GM12892 (cell line): ENCODE measurements around the gene SLC6A3.

Experiments used
- DNase-seq: peaks from one replicate; pipeline ENCODE4 v3.0.0; 2011; ENCODE audit not compliant: insufficient read length
- FAIRE-seq: peaks from 2 replicates; lab custom pipeline; 2011; peaks lifted over from hg19 to GRCh38; lab: Jason Lieb, UNC
- POLR2A ChIP-seq: IDR thresholded peaks from 2 replicates; pipeline ENCODE4 v1.6.1; 2011; ENCODE audit warnings: low read depth, low read length, control low read depth
- POLR2AphosphoS5 ChIP-seq: IDR thresholded peaks from 2 replicates; pipeline ENCODE4 v1.6.1; 2011; ENCODE audit warnings: low read depth, low read length, control low read depth
- TAF1 ChIP-seq: IDR thresholded peaks from 2 replicates; pipeline ENCODE4 v1.6.1; 2011; ENCODE audit warnings: low read depth, mild to moderate bottlenecking, control low read depth, low read length, borderline replicate concordance

SLC6A3 gene

DNA sequence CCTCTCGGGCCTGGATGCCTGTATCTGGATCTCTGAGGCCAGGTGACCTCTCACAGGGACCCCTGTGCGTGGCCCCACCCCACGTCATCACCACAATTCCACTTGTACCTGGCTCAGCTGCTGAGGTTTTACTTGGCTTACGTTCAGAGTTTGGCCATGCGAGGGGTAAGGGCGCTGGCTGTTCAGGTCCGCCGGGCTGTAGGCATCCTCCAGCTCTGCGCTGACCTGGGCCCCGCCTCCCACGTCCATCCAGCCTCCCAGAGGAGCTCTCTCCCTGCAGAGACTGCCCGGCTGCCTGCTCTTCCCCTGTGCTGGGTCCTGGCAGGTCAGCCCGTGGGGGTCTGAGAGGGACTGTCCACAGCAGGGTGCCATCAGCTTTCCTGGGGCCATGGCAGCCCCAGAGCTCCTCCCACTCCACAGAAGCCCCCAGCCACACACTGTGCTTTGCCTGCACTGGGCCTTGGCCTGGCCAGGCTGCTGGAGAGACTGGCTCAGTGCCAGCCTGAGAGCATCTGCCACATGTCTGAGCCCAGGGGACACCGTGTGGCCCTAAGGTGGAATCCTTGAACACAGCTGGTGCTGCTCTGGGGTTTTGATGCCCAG, 43.6 kb downstream of the SLC6A3 start:
- DNase-seq, result no peak
- no peak for FAIRE-seq

DNA sequence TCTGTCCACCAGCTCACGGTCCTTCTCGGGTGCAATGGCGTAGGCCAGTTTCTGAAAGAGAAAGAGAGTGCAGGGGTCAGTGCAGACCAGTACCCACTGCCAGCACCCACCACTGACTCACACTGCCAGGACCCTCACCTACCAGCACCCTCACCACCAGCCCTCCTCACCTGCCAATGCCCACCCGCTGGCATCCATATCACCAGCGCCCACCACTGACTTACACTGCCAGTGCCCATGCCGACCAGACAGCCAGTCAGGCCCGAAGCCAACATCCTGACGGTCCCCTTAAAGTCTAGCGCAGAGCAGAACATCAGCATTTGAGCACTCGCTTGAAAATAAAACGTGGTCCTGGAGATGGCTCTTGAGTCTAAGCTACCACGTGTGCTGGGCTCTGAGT, 44.3 kb downstream of the SLC6A3 start:
- TF ChIP-seq TAF1 (no peak), POLR2AphosphoS5 (no peak), POLR2A (no peak)
- no peak for DNase-seq
- no peak for FAIRE-seq

More for the DNA sequence above, 43.6 kb downstream of the SLC6A3 start:
- TF ChIP-seq POLR2AphosphoS5, result no peak
- TF ChIP-seq POLR2A, result no peak
- TF ChIP-seq TAF1, result no peak

DNA sequence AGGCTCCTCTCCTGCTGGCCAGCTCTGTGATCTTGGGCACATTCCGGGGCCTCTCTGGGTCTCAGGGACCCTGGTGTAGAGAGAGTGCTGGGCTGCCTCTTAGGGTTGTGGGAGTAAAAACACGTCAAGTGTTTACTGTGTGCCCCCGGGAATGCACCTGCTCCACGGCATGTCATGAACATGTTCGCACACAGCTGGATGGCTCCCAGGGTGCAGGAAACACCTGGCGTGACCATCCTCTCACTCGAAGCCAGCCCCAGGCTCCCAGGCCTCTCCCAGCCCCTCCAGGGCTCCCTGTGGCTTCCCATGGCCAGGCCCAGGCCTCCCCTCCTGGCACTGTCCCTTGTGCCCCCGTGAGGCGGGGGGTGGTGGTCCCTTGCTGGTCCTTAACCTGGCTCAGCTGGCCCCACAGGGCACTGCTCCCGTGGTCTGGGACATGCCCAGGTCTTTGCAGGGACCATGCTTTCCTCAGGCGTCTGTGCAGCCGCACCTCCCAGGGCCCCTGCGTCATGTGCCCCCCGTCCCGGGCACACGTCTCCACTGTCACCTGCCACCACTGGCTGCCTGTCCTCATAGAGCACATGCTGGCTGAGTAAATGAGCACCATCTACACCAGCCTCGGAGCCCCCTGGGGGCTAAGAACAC, 44.9 kb downstream of the SLC6A3 start:
- DNase-seq (no peak), FAIRE-seq (no peak)
- TF ChIP-seq POLR2AphosphoS5 (no peak), POLR2A (no peak), TAF1 (no peak)

DNA sequence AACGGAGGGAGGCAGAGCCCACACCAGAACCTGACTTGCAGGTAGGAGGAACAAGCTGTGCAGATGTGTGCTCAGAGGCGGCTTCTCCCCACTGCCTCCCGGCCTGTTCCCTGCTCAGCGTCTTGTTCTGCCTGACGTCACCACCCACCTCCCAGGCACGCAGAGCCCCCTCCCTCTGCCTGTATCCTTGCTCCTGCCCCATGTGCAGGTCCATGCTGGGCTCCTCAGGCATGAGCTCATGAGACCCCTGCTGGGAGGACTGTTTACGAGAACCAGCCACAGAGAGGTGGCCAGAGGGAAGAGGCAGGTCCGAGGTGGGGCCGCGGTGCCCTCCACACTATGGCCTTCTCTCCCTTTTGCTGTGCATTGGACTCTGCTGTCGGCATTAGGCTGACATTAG, 45.5 kb downstream of the SLC6A3 start:
- DNase-seq (no peak), FAIRE-seq (no peak)
- no peak for TF ChIP-seq POLR2A
- no peak for TF ChIP-seq TAF1
- TF ChIP-seq POLR2AphosphoS5, result no peak

DNA sequence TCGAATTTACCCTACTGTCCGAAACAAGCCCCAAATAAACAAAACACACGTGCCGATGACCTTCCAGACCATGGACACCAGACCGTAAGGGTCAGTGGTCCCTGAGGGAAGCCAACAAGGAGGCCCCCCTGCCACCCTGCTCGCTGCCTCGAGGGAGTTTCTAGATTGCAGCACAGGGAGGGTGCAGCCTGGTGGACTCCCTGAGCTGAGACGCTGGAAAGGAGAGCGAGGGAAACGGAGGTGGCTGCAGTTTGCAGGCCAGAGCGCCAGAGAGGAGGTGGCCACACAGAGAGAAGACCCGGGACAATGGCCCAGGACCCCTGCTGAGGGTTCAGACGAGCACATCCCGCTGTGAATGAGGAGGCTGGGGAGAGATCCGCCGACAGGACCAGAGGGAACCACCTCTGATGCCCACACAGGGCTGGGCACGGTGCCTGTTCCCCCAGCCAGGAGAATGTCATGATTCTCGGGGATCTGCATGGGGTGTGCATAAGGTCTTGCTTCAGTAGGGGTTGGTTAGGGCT, 48.9 kb downstream of the SLC6A3 start:
- TF ChIP-seq TAF1 (no peak), POLR2A (no peak), POLR2AphosphoS5 (no peak)
- DNase-seq (no peak), FAIRE-seq (no peak)

DNA sequence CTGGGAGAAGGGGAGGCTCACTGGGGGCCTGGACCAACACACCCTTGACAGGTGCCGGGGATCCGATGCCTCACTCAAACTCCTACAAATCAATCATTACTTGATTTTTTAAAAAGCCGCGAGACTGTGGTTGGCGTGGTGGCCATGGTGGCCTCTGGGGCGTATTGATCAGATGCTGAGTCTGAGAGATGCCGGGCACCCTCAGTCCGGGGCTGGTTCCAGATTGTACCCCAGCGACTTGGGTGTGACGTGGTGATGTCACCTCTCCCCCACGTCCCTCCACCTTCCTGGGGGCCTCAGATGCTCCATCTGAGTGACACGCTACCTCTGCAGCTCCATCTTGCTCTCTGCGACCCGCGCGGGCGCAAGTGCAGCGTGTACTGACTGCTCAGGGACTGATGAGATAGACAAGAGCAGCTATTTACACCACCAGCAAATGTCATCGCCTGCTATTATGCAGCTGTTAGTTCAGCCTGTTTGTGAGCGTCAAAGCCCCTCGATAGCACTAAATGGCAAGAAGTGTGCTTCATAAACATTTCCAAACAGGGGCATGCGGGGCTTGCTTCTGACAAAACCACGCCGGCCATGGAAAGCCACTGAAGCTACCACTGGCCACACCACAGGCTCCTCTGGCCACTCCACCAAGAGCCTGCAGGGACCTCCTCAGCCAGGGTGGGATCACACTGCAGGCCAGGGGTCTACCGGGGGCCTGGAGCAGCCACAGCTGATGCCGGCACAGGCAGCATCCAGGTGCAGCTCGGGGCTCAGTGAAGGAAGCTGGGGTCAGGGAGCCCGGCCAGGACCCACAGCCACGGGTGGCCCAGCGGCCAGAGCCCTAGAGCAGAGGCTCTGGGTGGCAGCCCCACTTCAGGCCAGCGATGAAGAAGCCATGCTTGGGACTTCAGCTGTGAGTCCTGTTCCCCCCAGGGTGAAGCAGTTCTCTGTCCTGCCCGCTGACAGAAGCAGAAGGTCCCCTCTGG, 50.1 kb downstream of the SLC6A3 start:
- no peak for FAIRE-seq
- TF ChIP-seq TAF1, result no peak
- TF ChIP-seq POLR2A, result no peak
- TF ChIP-seq POLR2AphosphoS5, result no peak
- DNase-seq, result no peak

DNA sequence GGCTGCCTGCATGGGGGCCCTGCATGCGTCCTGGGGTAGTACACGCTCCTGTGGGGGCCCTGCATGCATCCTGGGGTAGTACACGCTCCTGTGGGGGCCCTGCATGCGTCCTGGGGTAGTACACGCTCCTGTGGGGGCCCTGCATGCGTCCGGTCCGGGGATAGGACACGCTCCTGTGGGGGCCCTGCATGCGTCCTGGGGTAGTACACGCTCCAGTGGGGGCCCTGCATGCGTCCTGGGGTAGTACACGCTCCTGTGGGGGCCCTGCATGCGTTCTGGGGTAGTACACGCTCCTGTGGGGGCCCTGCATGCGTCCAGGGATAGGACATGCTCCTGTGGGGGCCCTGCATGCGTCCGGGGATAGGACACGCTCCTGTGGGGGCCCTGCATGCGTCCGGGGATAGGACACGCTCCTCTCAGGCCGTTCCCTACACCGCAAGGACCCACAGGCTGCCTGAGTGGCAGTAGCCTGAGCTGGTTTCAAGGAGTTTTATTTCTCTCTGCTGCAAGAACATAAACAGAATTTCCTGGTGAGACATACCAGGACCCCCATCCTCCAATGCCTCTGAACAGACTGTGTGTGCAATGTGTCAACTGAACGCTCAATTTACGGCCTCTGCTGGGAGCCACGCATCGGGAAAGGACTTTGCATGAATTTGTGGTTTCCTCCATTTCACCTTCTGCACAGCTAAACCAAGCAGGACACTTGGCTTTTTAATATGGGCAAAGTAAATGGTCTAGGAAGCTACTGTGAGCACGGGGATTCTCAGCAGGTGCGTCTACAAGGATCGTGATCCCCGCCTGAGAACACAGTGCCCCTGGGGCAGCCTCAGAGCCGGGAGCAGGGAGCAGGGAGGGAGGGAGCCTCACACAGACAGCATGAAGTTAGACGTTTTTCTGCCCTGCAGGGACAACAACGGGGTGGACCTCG, 51.4 kb downstream of the SLC6A3 start:
- no peak for TF ChIP-seq POLR2A
- TF ChIP-seq POLR2AphosphoS5, result no peak
- TF ChIP-seq TAF1, result no peak
- FAIRE-seq (no peak), DNase-seq (no peak)

DNA sequence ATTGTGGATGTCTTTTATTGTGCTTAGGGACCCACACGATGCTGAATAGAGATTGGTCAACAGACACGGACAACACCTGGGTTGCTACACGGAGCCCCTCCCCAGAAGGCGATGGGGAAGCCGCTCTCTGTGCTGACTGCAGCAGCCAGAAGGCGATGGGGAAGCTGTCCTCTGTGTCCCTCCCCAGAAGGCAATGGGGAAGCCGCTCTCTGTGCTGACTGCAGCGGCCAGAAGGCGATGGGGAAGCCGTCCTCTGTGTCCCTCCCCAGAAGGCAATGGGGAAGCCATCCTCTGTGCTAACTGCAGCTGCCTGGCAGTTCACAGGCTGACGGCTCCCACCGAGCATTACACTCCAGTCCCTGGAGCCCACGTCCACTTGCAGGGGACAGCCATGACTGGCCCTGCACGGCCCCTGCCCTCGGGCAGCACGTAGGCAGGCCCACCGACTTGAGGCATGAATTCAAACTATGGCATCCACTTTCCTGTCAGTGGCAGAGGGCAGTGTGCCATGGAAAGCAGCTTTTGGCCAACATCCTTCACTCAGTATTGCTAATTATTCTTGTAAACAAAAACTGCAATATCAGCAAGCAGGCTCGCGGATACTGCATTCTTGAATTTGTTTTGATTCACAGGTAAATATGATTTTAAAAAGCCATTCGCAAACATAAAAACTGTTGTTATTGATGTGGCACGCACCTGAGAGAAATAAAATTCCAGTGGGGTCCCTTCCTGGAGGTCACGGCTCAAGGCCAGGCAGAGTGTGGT, 52.3 kb downstream of the SLC6A3 start:
- no peak for TF ChIP-seq TAF1
- TF ChIP-seq POLR2A, result no peak
- TF ChIP-seq POLR2AphosphoS5, result no peak
- no peak for FAIRE-seq

DNA sequence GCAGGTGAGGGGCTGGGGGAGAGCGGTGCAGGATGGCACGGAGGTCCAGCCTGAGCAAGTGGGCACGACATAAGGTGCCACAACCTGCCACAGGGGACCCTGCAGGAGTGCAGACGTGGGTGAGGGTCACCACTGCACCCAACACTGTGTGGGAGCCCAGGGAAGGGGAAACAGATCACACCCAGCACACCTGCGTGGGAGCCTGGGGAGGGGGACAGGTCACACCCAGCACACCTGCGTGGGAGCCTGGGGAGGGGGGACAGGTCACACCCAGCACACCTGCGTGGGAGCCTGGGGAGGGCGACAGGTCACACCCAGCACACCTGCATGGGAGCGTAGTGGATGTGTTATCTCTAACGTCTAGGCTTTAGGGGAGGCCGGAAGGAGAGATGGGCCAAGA, 53.0 kb downstream of the SLC6A3 start:
- TF ChIP-seq POLR2AphosphoS5 (no peak), POLR2A (no peak), TAF1 (no peak)
- FAIRE-seq, result no peak
- no peak for DNase-seq

More for the DNA sequence above, 52.3 kb downstream of the SLC6A3 start:
- no peak for DNase-seq
